ENCODE data around the gene SNRPD1.
A peak's percentile ranks its signal among the peaks of the same experiment; 100 is the strongest.
"Not testable (repeated sequence)": the region's sequence is repeated elsewhere in the genome, so short reads cannot be mapped to it uniquely, and the experiment has no call there.

SNRPD1 gene

GRCh38 chr18:21669736-21670285 is 57.7 kb downstream of the SNRPD1 start:
- H3K4me3 ChIP-seq (ENCODE audit: low read length) = no peak overlapping the region
- DNase-seq (ENCODE audit: low read depth) = no peak
- TF ChIP-seq, protein P1, sequence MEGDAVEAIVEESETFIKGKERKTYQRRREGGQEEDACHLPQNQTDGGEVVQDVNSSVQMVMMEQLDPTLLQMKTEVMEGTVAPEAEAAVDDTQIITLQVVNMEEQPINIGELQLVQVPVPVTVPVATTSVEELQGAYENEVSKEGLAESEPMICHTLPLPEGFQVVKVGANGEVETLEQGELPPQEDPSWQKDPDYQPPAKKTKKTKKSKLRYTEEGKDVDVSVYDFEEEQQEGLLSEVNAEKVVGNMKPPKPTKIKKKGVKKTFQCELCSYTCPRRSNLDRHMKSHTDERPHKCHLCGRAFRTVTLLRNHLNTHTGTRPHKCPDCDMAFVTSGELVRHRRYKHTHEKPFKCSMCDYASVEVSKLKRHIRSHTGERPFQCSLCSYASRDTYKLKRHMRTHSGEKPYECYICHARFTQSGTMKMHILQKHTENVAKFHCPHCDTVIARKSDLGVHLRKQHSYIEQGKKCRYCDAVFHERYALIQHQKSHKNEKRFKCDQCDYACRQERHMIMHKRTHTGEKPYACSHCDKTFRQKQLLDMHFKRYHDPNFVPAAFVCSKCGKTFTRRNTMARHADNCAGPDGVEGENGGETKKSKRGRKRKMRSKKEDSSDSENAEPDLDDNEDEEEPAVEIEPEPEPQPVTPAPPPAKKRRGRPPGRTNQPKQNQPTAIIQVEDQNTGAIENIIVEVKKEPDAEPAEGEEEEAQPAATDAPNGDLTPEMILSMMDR (conservative IDR thresholded peaks at IDR 0.05; ENCODE audit: low read length) = no peak

- TF ChIP-seq, protein P1 (conservative IDR thresholded peaks at IDR 0.05; ENCODE audit: low read length) = no peak; the same call in 1 of the 2 replicates
- no peak overlapping the region for H3K4me3 ChIP-seq (ENCODE audit: low read length)
- peak; percentile 50 for DNase-seq (ENCODE audit: low read depth)
Observed at GRCh38 chr18:21672521-21673267, 60.6 kb downstream of the SNRPD1 start.

DNA sequence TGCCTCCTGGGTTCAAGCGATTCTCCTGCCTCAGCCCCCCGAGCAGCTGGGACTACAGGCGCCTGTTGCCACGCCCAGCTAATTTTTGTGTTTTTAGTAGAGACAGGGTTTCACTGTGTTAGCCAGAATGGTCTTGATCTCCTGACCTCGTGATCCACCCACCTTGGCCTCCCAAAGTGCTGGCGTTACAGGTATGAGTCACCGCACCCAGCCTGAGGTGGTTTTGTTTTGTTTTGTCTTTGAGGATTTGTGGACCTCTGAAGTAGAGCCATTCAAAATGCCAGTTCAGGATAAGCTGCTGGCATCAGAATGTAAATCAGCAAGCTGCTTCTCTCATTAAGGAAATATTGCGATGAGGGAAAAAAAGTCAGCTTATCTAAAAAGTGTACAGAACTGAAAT is 63.2 kb downstream of the SNRPD1 start:
- H3K4me3 ChIP-seq (ENCODE audit: low read length); DNase-seq (ENCODE audit: low read depth): not testable (repeated sequence)

- no peak for DNase-seq (ENCODE audit: low read depth)
- TF ChIP-seq, protein P1 (conservative IDR thresholded peaks at IDR 0.05; ENCODE audit: low read length) = no peak
Observed at GRCh38 chr18:21678859-21679258, 66.7 kb downstream of the SNRPD1 start.

DNA sequence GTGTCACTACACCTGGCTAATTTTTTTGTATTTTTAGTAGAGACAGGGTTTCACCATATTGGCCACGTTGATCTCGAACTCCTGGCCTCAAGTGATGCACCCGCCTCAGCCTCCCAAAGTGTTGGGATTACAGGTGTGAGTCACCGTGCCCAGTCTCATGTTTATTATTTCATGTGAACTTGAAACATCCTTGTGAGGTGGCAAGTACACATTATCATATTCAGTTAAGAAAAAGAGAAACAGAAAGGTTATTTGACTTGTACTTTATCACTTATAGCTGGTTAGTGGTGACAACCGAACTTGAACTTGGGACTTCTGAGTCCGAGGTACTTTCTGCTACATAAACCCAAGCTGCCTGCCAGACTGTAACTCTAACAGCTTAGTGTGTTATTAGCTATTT is 68.0 kb downstream of the SNRPD1 start:
- no peak overlapping the region for H3K4me3 ChIP-seq (ENCODE audit: low read length)
- TF ChIP-seq, protein P1 (conservative IDR thresholded peaks at IDR 0.05; ENCODE audit: low read length) = no peak
- DNase-seq (ENCODE audit: low read depth) = no peak

More at GRCh38 chr18:21678859-21679258, 66.7 kb downstream of the SNRPD1 start:
- no peak overlapping the region for H3K4me3 ChIP-seq (ENCODE audit: low read length)

GRCh38 chr18:21682371-21683051 is 70.4 kb downstream of the SNRPD1 start:
- TF ChIP-seq, protein P1 (conservative IDR thresholded peaks at IDR 0.05; ENCODE audit: low read length) = no peak
- DNase-seq (ENCODE audit: low read depth) = peak; percentile 80
- peak overlapping the region; percentile 55 for H3K4me3 ChIP-seq (ENCODE audit: low read length)
